GM21390 (cell line): Measurements from ENCODE around the gene UBA52.

Experiments used
- ATAC-seq: cut with Tn5 transposase; IDR thresholded peaks from one replicate; pipeline ENCODE4 v1.9.1; 2021; ENCODE audit not compliant: unreplicated experiment

The UBA52 gene

GRCh38 chr19:18551631-18552030, 20.0 kb upstream of the UBA52 start:
- ATAC-seq = no peak

GRCh38 chr19:18557411-18558201, 14.1 kb upstream of the UBA52 start, which contains the start of gene KXD1:
TSS of gene KXD1 (plus strand) at chr19:18557870. CDS start at chr19:18562057, 4,187 bp downstream.
- peak; percentile 82 for ATAC-seq

DNA sequence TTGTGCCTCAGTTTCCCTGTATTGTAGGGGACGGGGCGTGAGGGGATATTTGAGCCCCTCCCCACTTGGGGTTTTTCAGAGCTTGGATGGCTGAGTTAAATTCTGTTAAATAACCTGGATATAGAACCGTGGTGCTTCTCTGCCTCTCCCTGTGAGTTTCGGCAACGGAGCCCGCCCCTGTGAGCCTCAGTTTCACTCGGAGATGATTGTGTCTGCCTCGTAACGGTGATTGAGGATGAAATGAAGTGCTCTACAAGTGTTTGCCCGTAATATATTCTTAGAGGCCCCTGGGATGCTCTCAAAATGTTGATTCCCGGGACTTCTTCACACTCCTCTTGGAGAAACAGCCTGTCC, 13.5 kb upstream of the UBA52 start:
- no peak for ATAC-seq

DNA sequence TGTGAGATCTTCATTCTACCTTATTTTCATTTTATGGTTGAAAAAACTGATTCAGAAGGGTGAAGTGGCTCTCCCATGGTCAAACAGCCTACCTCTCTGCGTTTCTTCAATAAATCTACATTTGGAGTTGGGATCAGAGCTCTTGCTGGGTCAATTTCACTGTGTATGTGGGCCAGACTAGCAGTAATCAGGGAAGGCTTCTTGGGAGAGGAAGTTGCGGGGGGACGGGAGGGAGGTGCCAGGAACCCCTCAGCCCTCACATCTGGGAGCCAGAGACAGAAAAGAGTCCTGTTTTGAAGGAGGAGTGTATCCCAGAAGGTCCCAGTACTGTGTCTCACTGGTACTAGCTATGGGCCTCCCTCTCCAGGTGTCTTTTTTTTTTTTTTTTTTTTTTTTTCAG, 13.1 kb upstream of the UBA52 start:
- no peak for ATAC-seq

- ATAC-seq = no peak
Observed at GRCh38 chr19:18559685-18560084, 12.0 kb upstream of the UBA52 start.

- ATAC-seq = no peak
Observed at GRCh38 chr19:18562086-18562485, 9.6 kb upstream of the UBA52 start.

- no peak for ATAC-seq
Observed at GRCh38 chr19:18566953-18567352, 4.7 kb upstream of the UBA52 start.

GRCh38 chr19:18568367-18568766, 3.3 kb upstream of the UBA52 start:
- no peak for ATAC-seq

DNA sequence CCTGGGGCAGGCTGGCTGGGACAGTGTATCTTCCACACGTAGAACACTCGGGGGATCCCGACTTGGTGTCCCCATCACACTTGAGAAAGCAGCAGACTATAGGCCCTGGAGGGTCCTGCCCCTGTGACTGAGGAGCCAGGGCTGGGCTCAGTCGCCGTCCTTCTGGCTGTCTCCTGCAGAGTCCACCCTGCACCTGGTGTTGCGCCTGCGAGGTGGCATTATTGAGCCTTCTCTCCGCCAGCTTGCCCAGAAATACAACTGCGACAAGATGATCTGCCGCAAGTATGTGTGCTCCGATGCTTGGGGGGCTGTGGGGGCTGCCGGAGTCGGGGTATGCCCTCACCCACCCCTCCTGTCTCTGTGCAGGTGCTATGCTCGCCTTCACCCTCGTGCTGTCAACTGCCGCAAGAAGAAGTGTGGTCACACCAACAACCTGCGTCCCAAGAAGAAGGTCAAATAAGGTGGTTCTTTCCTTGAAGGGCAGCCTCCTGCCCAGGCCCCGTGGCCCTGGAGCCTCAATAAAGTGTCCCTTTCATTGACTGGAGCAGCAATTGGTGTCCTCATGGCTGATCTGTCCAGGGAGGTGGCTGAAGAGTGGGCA, 3.1 kb downstream of the UBA52 start:
- ATAC-seq = no peak

DNA sequence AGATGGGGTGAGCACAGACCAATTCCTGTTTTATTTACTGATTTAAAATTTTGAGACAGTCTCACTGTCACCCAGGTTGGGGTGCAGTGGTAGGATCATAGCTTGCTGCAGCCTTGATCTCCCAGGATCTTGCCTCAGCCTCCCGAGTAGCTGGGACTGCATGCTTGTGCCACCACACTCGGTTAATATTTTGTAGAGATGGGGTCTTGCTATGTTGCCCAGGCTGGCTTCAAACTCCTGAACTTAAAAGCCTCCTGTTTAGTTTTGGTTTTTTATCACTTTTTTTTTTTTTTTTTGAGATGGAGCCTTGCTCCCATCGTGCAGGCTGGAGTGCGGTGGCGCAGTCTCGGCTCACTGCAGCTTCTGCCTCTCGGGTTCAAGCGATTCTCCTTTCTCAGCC, 4.7 kb downstream of the UBA52 start:
- no peak for ATAC-seq

GRCh38 chr19:18577365-18577914, 5.8 kb downstream of the UBA52 start:
- ATAC-seq = no peak

DNA sequence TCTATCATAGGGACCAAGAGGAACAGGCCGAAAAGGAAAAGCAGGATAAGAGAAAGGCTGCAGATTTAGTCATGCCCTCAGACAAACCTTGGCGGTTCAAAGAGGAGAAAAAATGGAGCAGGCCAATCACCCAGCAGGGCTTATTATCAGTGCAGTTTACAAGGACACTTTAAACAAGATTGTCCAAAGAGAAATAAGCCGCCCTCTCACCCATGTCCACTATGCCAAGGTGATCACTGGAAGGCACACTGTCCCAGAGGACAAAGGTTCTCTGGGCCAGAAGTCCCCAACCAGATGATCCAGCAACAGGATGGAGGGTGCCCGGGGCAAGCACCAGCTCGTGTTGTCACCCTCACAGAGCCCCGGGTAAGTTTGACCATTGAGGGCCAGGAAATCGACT, 8.7 kb downstream of the UBA52 start:
- ATAC-seq = no peak

DNA sequence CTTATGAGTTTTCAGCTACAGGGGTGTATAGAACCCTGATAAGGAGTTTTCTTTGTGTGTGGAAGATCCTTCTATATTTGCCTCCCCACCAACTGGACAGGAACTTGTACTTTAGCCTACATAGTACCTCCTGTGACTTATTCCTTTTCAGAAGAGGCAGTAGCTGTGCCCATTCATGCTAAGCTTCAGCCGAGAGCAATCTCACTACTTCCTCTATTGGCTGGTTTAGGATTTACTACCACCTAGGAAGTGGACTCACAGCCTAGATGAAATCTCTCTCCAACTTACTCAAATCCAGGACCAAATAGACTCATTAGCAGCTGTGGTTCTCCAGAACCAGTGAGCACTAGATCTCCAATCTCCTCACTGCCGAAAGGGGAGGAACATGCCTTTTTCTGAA, 14.6 kb downstream of the UBA52 start:
- no peak for ATAC-seq

DNA sequence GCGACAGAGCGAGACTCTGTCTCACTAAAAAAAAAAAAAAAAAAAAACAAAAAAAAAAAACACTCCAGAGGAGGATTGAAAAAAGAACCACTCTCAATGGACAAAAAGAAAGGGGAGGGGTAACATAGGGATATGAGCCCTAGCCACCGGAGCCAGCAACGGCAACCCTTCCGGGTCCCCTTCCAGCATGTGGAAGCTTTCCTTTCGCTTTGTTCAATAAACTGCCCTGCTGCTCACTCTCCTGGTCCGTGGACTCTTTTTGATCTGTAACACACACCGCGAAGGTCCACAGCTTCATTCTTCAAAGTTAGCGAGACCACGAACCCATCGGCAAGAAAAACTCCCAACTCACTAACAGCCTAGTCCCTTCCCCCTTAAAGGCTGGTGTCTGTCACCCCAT, 15.9 kb downstream of the UBA52 start:
- no peak for ATAC-seq

DNA sequence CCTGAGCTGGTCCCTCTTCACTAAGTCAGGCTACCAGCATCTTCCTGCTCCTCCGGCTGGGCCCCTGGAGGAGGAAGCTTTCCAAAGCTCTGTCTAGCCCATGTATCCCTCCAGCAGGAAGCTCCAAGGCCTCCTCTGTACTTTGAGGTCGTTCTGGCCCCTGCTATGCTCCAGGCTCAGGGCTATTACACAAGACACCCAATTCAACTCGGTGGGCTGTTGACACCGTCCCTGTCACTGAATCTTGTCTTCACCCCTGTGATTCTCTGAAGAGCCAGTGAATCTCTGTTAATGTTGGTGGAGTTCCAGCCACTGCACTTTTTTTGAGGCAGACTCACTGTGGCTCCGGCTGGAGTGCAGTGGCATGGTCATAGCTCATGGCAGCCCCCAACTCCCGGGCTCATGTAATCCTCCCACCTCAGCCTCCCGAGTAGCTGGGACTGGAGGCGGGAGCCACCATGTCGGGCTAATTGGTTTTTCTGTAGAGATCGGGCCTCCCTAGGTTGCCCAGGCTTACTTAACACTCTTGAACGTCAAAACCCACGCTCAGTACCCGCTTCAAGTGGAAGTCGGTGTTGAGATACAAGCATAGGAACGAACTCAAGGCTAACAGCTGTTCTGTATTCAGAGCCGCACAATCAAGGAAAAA, 16.4 kb downstream of the UBA52 start:
- no peak for ATAC-seq

DNA sequence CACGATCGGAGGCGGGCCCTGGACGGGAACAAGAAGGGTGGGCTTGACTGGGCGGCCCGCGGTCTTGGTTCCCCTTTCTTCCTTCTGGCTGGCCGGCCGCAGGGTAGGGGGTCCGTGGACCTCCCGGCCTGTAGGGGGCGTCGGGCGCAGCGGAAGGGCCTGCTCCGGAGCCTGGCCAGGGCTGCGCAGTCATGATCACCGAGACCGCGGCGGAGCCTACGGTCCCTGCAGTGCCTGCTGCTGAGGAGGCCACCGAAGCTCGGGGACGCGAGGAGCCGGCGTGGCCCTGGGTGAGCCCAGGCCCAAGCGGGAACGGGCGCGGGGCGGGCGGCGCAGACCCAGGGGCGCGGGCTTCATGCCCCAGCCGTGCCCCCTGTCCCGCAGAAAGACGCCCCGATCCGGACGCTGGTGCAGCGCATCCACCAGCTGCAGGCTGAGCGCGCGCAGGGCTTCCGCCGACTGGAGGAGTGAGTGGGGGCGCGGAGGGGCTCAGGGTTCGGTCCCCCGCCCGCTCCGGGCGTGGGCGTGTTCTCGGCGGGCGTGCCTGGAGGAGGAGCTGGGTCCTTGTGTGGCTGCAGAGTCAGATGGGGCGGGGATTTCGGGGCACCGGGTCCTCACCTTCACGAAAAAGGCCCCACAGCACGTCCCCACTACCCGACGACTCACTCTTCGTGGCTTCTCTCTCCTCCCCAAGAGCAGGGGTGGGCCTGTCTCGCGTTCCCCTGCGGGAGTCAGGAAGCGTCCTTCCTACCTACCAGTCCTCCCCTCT, 17.1 kb downstream of the UBA52 start, which contains the start of gene REX1BD:
Gene REX1BD, plus strand, starts transcription at position 188 of the 769 bp plus-strand sequence. Its CDS starts 4 bp downstream, at position 192.
- ATAC-seq = peak; percentile 80

DNA sequence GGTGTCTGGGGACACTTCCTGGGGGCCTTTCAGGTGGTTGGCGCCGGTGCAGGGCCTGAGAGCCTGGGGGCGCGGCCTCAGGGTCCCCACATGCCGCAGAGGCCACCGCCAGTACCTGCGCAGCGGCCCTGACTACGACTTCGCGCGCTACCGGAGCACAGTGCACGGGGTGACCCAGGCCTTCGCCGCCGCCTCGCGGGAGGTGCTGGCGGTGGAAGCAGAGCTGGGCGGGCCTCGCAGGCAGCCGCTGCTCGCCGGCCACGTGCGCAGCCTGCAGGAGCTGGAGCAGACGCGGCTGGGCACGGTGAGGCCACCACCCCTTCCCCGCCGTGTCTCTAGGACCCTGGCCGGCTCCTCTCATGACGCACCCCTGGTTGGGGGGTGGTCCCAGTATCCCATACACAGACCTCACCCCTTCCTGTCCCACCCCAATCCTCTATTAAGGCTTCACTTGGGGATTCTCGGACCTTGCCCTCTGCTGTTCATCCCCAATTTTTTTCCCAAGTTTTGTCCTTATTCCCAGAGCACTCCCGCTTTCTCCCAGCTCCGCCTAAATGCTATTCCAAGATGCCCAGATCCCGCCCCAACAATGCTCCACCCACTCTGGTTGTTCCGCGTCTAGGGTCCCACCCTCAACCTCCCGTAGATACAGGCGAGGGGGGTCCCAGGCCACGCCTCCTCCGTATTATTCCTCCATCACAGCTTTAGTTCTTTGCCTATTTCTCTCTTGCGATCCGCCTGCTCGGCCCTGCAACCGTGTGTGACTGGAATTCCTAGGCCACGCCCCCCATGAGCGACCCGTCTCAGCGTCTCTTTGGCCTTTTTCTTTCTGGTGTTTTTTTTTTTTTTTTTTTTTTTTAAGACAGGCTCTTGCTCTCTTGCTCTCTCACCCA, 18.0 kb downstream of the UBA52 start:
- peak; percentile 33 for ATAC-seq

DNA sequence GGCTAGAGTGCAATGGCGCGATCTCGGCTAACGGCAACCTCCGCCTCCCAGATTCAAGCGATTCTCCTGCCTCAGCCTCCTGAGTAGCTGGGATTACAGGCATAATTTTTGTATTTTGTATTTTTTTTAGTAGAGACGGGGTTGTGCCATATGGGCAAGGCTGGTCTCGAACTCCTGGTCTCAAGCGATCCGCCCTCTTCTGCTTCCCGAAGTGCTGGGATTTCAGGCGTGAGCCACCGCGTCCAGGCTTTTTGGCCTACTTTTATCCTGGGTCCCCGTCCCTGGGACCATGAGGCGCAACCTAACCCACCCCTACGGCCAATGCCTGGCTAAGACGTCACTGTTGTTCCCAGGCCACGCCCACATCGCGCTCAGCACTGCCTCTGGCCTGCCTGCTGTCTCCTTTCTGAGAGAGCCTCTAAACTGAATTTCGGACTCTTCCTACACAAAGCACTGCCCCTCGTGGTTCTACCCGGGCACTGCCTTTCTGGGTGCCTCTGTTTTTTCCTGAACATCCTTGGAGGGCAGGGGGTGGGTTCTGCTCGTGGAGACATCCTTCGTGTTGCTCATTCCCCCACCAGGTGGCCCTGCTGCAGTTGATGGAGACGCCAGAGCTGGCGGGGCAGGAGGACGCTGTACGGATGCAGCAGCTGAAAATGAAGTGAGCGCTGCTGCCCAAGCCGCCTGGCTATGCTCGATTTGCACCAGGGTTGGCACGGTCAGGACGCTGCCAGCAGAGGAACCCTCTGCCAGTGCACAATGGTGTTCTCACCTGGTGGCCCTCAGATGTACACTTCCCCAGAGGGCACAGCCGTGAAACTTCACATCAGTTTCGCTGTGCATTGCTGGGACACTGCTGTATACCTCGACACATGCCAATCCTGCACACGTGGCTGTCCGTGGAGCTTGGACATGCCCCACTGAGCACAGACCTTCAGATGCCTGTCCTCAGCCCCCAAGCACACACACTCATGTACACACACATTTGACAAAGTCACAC, 18.9 kb downstream of the UBA52 start:
- ATAC-seq = no peak
